HG03159 (cell line): ENCODE results near the gene SPECC1.

ENCODE experiments used
- ATAC-seq: cut with Tn5 transposase; IDR thresholded peaks from one replicate; pipeline ENCODE4 v1.9.1; 2021; ENCODE audit warnings: mild to moderate bottlenecking, moderate library complexity; ENCODE audit not compliant: unreplicated experiment

SPECC1 gene

GRCh38 chr17:20200865-20201458 is 191.8 kb downstream of the SPECC1 start:
- ATAC-seq, result no peak

GRCh38 chr17:20202141-20202621 is 193.0 kb downstream of the SPECC1 start:
- no peak for ATAC-seq

- ATAC-seq, result no peak
Observed at GRCh38 chr17:20203018-20203417, 193.9 kb downstream of the SPECC1 start.

- ATAC-seq, result no peak
Observed at GRCh38 chr17:20203761-20204263, 194.7 kb downstream of the SPECC1 start.

- no peak for ATAC-seq
Observed at GRCh38 chr17:20205609-20206008, 196.4 kb downstream of the SPECC1 start.

- ATAC-seq, result no peak
Observed at GRCh38 chr17:20206068-20206467, 196.9 kb downstream of the SPECC1 start.

- no peak for ATAC-seq
Observed at GRCh38 chr17:20206591-20206990, 197.4 kb downstream of the SPECC1 start.

- ATAC-seq, result no peak
Observed at GRCh38 chr17:20207262-20207985, 198.3 kb downstream of the SPECC1 start.

- ATAC-seq, result no peak
Observed at GRCh38 chr17:20208717-20209116, 199.6 kb downstream of the SPECC1 start.

- no peak for ATAC-seq
Observed at GRCh38 chr17:20210180-20210579, 201.0 kb downstream of the SPECC1 start.

GRCh38 chr17:20210614-20211013 is 201.5 kb downstream of the SPECC1 start:
- ATAC-seq, result no peak

- no peak for ATAC-seq
Observed at GRCh38 chr17:20211246-20211645, 202.1 kb downstream of the SPECC1 start.

- no peak for ATAC-seq
Observed at GRCh38 chr17:20213449-20213848, 204.3 kb downstream of the SPECC1 start.

- ATAC-seq, result no peak
Observed at GRCh38 chr17:20214794-20215193, 205.6 kb downstream of the SPECC1 start.

- ATAC-seq, result no peak
Observed at GRCh38 chr17:20216154-20216815, 207.1 kb downstream of the SPECC1 start.

- ATAC-seq, result no peak
Observed at GRCh38 chr17:20216853-20217252, 207.7 kb downstream of the SPECC1 start.

- no peak for ATAC-seq
Observed at GRCh38 chr17:20217677-20218076, 208.5 kb downstream of the SPECC1 start.

GRCh38 chr17:20218272-20218671 is 209.1 kb downstream of the SPECC1 start:
- no peak for ATAC-seq

GRCh38 chr17:20223808-20224328 is 214.7 kb downstream of the SPECC1 start:
- ATAC-seq, result no peak

- no peak for ATAC-seq
Observed at GRCh38 chr17:20224379-20224778, 215.2 kb downstream of the SPECC1 start.
